Measurements from ENCODE around the gene NDST3.

Gene NDST3

DNA sequence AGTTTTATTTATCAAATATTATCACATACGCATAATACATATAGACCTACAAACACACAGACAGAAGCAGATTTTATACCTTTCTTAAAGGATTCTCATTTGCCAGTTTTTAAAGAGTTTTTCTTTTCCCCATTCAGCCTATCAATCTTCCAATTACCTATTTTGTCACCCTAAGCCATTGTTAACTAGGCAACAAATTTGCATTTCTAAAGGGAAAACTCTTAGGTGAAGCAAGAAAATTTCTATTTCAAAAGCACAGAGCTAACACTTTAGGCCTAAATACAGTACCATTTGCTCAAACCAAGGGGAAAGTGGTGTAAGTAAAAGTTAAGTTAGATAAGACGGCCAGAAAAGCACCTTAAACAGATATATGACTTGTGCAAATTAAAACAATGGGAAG lies 156.6 kb downstream of the NDST3 start:
- DNase-seq (ENCODE audit: low read depth), result no peak
- TF ChIP-seq, protein P1, sequence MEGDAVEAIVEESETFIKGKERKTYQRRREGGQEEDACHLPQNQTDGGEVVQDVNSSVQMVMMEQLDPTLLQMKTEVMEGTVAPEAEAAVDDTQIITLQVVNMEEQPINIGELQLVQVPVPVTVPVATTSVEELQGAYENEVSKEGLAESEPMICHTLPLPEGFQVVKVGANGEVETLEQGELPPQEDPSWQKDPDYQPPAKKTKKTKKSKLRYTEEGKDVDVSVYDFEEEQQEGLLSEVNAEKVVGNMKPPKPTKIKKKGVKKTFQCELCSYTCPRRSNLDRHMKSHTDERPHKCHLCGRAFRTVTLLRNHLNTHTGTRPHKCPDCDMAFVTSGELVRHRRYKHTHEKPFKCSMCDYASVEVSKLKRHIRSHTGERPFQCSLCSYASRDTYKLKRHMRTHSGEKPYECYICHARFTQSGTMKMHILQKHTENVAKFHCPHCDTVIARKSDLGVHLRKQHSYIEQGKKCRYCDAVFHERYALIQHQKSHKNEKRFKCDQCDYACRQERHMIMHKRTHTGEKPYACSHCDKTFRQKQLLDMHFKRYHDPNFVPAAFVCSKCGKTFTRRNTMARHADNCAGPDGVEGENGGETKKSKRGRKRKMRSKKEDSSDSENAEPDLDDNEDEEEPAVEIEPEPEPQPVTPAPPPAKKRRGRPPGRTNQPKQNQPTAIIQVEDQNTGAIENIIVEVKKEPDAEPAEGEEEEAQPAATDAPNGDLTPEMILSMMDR (IDR thresholded peaks at IDR 0.05; ENCODE audit: low read length, missing control alignments), result no peak
- H3K4me3 ChIP-seq (replicated peaks; ENCODE audit: low read depth, low read length), result no peak overlapping the region

DNA sequence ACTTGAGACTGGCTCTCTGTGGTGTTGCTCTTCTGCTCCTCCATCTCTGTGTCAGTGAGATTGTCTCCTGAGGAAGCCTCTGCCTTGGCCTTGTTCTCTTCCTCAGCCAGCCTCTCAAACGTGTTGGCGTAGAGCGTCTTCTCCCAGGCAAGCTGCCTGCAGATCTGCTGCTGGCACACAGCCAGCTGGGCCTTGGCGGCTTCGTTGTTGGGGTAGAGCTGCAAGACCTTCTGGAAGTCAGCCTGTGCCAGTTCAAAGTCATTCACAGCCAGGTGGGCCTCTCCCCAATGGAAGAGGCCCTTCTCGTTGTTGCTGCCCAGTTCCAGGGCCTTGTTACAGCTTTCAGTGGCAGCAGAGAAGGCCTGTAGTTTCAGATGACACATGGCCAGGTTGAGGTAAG lies 159.1 kb downstream of the NDST3 start:
- TF ChIP-seq, protein P1 (IDR thresholded peaks at IDR 0.05; ENCODE audit: low read length, missing control alignments), result no peak
- no peak overlapping the region for H3K4me3 ChIP-seq (replicated peaks; ENCODE audit: low read depth, low read length)
- no peak for DNase-seq (ENCODE audit: low read depth)

DNA sequence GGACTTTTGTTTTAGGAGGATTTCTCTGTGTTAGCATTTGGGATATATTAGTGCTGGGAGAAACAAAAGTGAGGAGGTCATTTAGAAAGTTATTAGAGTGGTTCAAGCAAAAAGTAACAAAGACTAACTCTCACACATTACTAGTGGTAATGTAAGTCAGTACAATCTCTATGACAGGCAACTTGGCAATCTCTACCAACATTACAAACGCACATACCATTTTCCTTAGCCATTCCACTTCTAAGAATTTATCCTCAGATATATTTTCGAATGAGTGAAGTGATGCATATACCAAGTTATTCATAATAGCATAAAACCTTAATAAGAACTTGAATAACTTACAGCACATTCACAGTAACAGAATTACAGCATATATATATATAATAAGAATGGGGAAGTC lies 172.3 kb downstream of the NDST3 start:
- DNase-seq (ENCODE audit: low read depth), result peak; percentile 2
- TF ChIP-seq, protein P1 (IDR thresholded peaks at IDR 0.05; ENCODE audit: low read length, missing control alignments), result no peak
- H3K4me3 ChIP-seq (replicated peaks; ENCODE audit: low read depth, low read length), result no peak overlapping the region

DNA sequence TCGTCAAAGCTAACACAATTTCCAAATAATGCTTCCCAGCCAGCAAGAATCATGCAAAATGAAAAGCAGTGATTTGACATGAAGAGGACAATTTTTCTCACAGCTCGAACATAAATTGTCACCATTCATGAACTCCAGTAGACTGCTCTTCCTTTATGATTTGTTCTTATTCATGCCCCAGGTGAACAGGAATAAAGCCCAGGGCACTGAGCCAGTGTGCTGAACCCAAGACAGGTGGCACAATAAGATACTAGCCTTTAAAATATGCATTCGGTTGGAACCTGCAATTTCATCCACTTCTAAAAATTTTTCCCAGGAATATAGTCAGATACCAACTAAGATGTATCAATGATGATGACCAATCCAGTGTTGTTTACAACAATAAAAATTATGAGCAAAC lies 178.8 kb downstream of the NDST3 start:
- TF ChIP-seq, protein P1 (IDR thresholded peaks at IDR 0.05; ENCODE audit: low read length, missing control alignments), result no peak
- H3K4me3 ChIP-seq (replicated peaks; ENCODE audit: low read depth, low read length), result no peak overlapping the region
- no peak for DNase-seq (ENCODE audit: low read depth)

DNA sequence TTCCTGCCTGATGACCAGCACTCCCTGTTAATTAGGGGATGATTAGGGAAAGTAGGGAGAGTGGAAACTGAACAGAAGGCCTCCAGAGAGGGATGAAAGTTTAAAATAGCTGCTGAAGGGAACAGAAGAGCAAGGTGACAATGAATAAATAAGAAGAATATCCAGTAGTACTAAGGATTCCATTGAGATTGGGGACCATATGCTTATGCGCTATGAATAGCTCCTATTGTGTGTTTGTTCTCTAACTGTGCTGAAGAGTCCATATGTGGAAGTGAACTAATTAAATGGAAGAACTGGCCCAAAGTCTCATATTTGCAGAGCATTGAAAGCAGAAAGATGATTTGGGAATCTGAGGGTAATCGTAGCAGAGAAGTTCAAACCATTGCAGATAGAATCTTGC lies 181.5 kb downstream of the NDST3 start:
- TF ChIP-seq, protein P1 (IDR thresholded peaks at IDR 0.05; ENCODE audit: low read length, missing control alignments), result no peak
- no peak overlapping the region for H3K4me3 ChIP-seq (replicated peaks; ENCODE audit: low read depth, low read length)
- no peak for DNase-seq (ENCODE audit: low read depth)

DNA sequence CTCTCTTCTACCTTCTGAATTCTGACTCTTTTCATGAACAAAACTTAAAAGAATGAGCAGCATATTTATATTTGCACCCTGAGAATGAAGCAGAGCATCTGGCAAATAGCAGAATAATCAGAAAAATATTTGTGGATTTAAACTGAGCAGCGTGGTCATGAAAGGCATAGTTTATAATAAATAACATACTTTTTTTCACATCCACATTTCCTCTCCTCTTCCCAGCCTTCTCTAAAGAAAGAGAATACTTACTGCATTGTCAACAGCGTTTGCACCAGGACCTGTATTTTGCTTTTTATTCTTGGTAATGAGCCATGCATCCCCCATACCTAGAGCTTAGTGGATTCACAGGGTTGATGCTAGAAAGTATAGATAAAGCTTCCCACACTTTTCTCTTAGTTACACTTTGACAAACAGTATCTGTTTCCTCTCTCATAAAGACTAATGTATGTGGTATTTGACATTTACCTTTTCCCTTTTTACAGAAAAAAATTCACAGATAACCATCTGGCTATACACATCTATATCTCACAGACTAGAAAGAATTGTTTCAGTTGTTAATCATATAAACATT lies 187.0 kb downstream of the NDST3 start:
- H3K4me3 ChIP-seq (replicated peaks; ENCODE audit: low read depth, low read length), result no peak overlapping the region
- DNase-seq (ENCODE audit: low read depth), result no peak
- TF ChIP-seq, protein P1 (IDR thresholded peaks at IDR 0.05; ENCODE audit: low read length, missing control alignments), result no peak

DNA sequence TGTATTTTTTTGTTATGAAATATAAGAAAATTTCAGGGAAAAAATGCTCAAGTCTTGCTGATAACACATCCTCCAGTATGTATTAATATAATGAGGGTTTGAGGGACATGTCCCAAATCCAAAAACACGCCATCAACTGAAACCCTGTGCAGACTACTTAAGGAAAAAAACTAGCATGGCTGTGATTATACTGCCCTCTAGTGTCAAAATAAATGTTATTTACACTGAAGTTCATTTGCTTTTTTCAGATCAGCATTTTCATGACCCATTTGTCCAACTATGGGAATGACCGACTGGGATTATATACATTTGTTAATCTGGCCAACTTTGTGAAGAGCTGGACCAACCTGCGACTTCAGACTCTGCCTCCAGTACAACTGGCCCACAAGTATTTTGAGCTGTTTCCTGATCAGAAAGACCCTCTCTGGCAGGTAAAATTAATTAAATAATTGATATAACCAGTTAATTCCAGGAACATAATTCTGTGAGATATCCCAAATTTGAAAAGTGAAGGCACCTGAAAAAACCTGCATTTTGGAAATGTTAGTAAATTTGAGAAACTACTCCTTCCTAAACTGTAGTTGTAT lies 190.1 kb downstream of the NDST3 start:
- TF ChIP-seq, protein P1 (IDR thresholded peaks at IDR 0.05; ENCODE audit: low read length, missing control alignments), result peak; percentile 46
- DNase-seq (ENCODE audit: low read depth), result peak; percentile 81
- H3K4me3 ChIP-seq (replicated peaks; ENCODE audit: low read depth, low read length), result no peak overlapping the region

All from fibroblast of pulmonary artery (primary cell).